Activated T-helper 1 cell treated with Interleukin-2 at 50 U/mL for 16 hours (primary cell): ENCODE data around the gene UBL5.
"Not testable (repeated sequence)": the region's sequence is repeated elsewhere in the genome, so short reads cannot be mapped to it uniquely, and the experiment has no call there.

ENCODE experiments used
- DNase-seq: peaks from one replicate; pipeline ENCODE4 v3.0.0-alpha.2; 2020; ENCODE audit warnings: low read depth

UBL5 gene

GRCh38 chr19:9818175-9818733 lies 9.5 kb upstream of the UBL5 start:
- no peak for DNase-seq

GRCh38 chr19:9818734-9819595 lies 8.8 kb upstream of the UBL5 start, which contains the start of gene FBXL12:
Gene FBXL12 (minus strand): TSS chr19:9819079. CDS start chr19:9818813, 266 bp downstream.
- DNase-seq, result peak; percentile 100

- DNase-seq, result no peak
These were observed 8.2 kb upstream of the UBL5 start for GRCh38 chr19:9819596-9819909.

- not testable (repeated sequence) for DNase-seq
These were observed 7.7 kb upstream of the UBL5 start for GRCh38 chr19:9820034-9820433.

- DNase-seq, result no peak
These were observed 3.9 kb upstream of the UBL5 start for GRCh38 chr19:9823816-9824215.

GRCh38 chr19:9828551-9829063 lies 889 bp downstream of the UBL5 start:
- no peak for DNase-seq

- no peak for DNase-seq
These were observed 6.6 kb downstream of the UBL5 start for GRCh38 chr19:9834307-9834725.

GRCh38 chr19:9834726-9835506 lies 7.2 kb downstream of the UBL5 start, which contains the start of gene PIN1:
Gene PIN1 (plus strand): TSS chr19:9835318. CDS start chr19:9835345, 27 bp downstream.
- DNase-seq, result peak; percentile 99

- DNase-seq, result no peak
These were observed 7.8 kb downstream of the UBL5 start for GRCh38 chr19:9835507-9835949.

GRCh38 chr19:9836021-9836420 lies 8.3 kb downstream of the UBL5 start:
- no peak for DNase-seq

GRCh38 chr19:9838324-9838723 lies 10.6 kb downstream of the UBL5 start:
- DNase-seq, result no peak

GRCh38 chr19:9839415-9839814 lies 11.7 kb downstream of the UBL5 start:
- no peak for DNase-seq

- no peak for DNase-seq
These were observed 15.3 kb downstream of the UBL5 start for GRCh38 chr19:9842834-9843625.

GRCh38 chr19:9843626-9844273 lies 16.0 kb downstream of the UBL5 start:
- DNase-seq, result not testable (repeated sequence)

GRCh38 chr19:9847087-9847671 lies 19.5 kb downstream of the UBL5 start:
- no peak for DNase-seq

- no peak for DNase-seq
These were observed 20.3 kb downstream of the UBL5 start for GRCh38 chr19:9848060-9848459.

- DNase-seq, result no peak
These were observed 21.0 kb downstream of the UBL5 start for GRCh38 chr19:9848762-9849161.

GRCh38 chr19:9849791-9850190 lies 22.1 kb downstream of the UBL5 start:
- DNase-seq, result no peak

- DNase-seq, result no peak
These were observed 22.7 kb downstream of the UBL5 start for GRCh38 chr19:9850235-9850959.

GRCh38 chr19:9854282-9854846 lies 26.6 kb downstream of the UBL5 start:
- no peak for DNase-seq
